ENCODE results near the gene TBXAS1. TPM values are rescaled to one million over a fixed set of nuclear protein-coding genes. Genes with fewer than 3 reads are reported as not detected.

The TBXAS1 gene
- polyA plus RNA-seq, 1 donor from 2014 or later = 0.93 TPM

GRCh38 chr7:139850906-139851305 lies 21.8 kb downstream of the TBXAS1 start:
- Histone ChIP-seq H3F3A (ENCODE audit: insufficient read depth, low read length, poor library complexity, severe bottlenecking) (no peaks in the 10 kb centered on the region), H3K9me2 (ENCODE audit: insufficient read depth, low read length) (no peaks in the 10 kb centered on the region), H3K27me3 (ENCODE audit: insufficient read depth, low read depth, low read length) (no peaks in the 10 kb centered on the region), H3K9ac (ENCODE audit: low read length) (no peak overlapping the region), H3K9me3 (ENCODE audit: low read length) (no peaks in the 10 kb centered on the region), H3K27ac (ENCODE audit: low read length) (no peak overlapping the region), H3K36me3 (ENCODE audit: insufficient read depth, low read length) (no peaks in the 10 kb centered on the region), H4K20me1 (ENCODE audit: insufficient read depth) (no peaks in the 10 kb centered on the region), H3K4me3 (ENCODE audit: low read length) (no peak overlapping the region), H3K4me2 (ENCODE audit: low read length) (no peak overlapping the region), H2AFZ (ENCODE audit: low read depth, low read length) (no peak overlapping the region), H3K79me2 (replicated peaks; ENCODE audit: insufficient read depth, low read length) (no peaks in the 10 kb centered on the region)
- no peak for TF ChIP-seq CTCF (IDR thresholded peaks at IDR 0.05; ENCODE audit: poor library complexity, severe bottlenecking)
- no peak for TF ChIP-seq EP300 (conservative IDR thresholded peaks at IDR 0.05; ENCODE audit: poor library complexity, severe bottlenecking)
- TF ChIP-seq MXI1 (conservative IDR thresholded peaks at IDR 0.05; ENCODE audit: poor library complexity, severe bottlenecking) = no peak
- no peak for TF ChIP-seq SMC3 (conservative IDR thresholded peaks at IDR 0.05; ENCODE audit: poor library complexity)
- TF ChIP-seq RAD21 (conservative IDR thresholded peaks at IDR 0.05) = no peak
- TF ChIP-seq POLR2AphosphoS5 (IDR thresholded peaks at IDR 0.05) = no peak
- no peak for TF ChIP-seq TAF1 (IDR thresholded peaks at IDR 0.05; ENCODE audit: low read depth)
- TF ChIP-seq, protein P1, sequence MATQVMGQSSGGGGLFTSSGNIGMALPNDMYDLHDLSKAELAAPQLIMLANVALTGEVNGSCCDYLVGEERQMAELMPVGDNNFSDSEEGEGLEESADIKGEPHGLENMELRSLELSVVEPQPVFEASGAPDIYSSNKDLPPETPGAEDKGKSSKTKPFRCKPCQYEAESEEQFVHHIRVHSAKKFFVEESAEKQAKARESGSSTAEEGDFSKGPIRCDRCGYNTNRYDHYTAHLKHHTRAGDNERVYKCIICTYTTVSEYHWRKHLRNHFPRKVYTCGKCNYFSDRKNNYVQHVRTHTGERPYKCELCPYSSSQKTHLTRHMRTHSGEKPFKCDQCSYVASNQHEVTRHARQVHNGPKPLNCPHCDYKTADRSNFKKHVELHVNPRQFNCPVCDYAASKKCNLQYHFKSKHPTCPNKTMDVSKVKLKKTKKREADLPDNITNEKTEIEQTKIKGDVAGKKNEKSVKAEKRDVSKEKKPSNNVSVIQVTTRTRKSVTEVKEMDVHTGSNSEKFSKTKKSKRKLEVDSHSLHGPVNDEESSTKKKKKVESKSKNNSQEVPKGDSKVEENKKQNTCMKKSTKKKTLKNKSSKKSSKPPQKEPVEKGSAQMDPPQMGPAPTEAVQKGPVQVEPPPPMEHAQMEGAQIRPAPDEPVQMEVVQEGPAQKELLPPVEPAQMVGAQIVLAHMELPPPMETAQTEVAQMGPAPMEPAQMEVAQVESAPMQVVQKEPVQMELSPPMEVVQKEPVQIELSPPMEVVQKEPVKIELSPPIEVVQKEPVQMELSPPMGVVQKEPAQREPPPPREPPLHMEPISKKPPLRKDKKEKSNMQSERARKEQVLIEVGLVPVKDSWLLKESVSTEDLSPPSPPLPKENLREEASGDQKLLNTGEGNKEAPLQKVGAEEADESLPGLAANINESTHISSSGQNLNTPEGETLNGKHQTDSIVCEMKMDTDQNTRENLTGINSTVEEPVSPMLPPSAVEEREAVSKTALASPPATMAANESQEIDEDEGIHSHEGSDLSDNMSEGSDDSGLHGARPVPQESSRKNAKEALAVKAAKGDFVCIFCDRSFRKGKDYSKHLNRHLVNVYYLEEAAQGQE (IDR thresholded peaks at IDR 0.05; ENCODE audit: borderline replicate concordance) = no peak
- no peak for TF ChIP-seq EZH2 (IDR thresholded peaks at IDR 0.05; ENCODE audit: borderline replicate concordance, insufficient read depth, low read length, poor library complexity, severe bottlenecking)

- TF ChIP-seq TAF1 (IDR thresholded peaks at IDR 0.05; ENCODE audit: low read depth) (no peak), EZH2 (IDR thresholded peaks at IDR 0.05; ENCODE audit: borderline replicate concordance, insufficient read depth, low read length, poor library complexity, severe bottlenecking) (no peak), EP300 (conservative IDR thresholded peaks at IDR 0.05; ENCODE audit: poor library complexity, severe bottlenecking) (no peak), MXI1 (conservative IDR thresholded peaks at IDR 0.05; ENCODE audit: poor library complexity, severe bottlenecking) (no peak), RAD21 (conservative IDR thresholded peaks at IDR 0.05) (no peak), SMC3 (conservative IDR thresholded peaks at IDR 0.05; ENCODE audit: poor library complexity) (no peak), POLR2AphosphoS5 (IDR thresholded peaks at IDR 0.05) (no peak), CTCF (IDR thresholded peaks at IDR 0.05; ENCODE audit: poor library complexity, severe bottlenecking) (no peak)
- TF ChIP-seq, protein P1 (IDR thresholded peaks at IDR 0.05; ENCODE audit: borderline replicate concordance) = no peak
- no peak overlapping the region for H2AFZ ChIP-seq (ENCODE audit: low read depth, low read length)
- no peak overlapping the region for H3K27ac ChIP-seq (ENCODE audit: low read length)
- H3K4me2 ChIP-seq (ENCODE audit: low read length) = no peak overlapping the region
- H3K9me3 ChIP-seq (ENCODE audit: low read length) = no peaks in the 10 kb centered on the region
- H3K36me3 ChIP-seq (ENCODE audit: insufficient read depth, low read length) = no peaks in the 10 kb centered on the region
- H4K20me1 ChIP-seq (ENCODE audit: insufficient read depth) = no peaks in the 10 kb centered on the region
- H3K27me3 ChIP-seq (ENCODE audit: insufficient read depth, low read depth, low read length) = no peaks in the 10 kb centered on the region
- H3F3A ChIP-seq (ENCODE audit: insufficient read depth, low read length, poor library complexity, severe bottlenecking) = no peaks in the 10 kb centered on the region
- H3K9me2 ChIP-seq (ENCODE audit: insufficient read depth, low read length) = no peaks in the 10 kb centered on the region
- no peaks in the 10 kb centered on the region for H3K79me2 ChIP-seq (replicated peaks; ENCODE audit: insufficient read depth, low read length)
- H3K4me3 ChIP-seq (ENCODE audit: low read length) = no peak overlapping the region
- no peak overlapping the region for H3K9ac ChIP-seq (ENCODE audit: low read length)
These were observed 22.9 kb downstream of the TBXAS1 start for GRCh38 chr7:139851770-139852481.

All from neural cell (in vitro differentiated cells).